Islet precursor cell (in vitro differentiated cells): ENCODE results near the gene MRPL12.
"Not testable (repeated sequence)": the region's sequence is repeated elsewhere in the genome, so short reads cannot be mapped to it uniquely, and the experiment has no call there.

Experiments
- DNase-seq: peaks from one replicate; pipeline ENCODE4 v3.0.0-alpha.2; 2018

MRPL12 gene

GRCh38 chr17:81717766-81718089 is 14.6 kb downstream of the MRPL12 start:
- DNase-seq = no peak

- DNase-seq = no peak
These were observed 16.5 kb downstream of the MRPL12 start for GRCh38 chr17:81719410-81720266.

GRCh38 chr17:81720267-81721071 is 17.3 kb downstream of the MRPL12 start:
- DNase-seq = peak; percentile 55

- peak; percentile 57 for DNase-seq
These were observed 19.3 kb downstream of the MRPL12 start for GRCh38 chr17:81722184-81723120.

GRCh38 chr17:81723651-81724209 is 20.6 kb downstream of the MRPL12 start:
- no peak for DNase-seq

- no peak for DNase-seq
These were observed 22.3 kb downstream of the MRPL12 start for GRCh38 chr17:81725439-81725838.

GRCh38 chr17:81726004-81726403 is 22.8 kb downstream of the MRPL12 start:
- DNase-seq = no peak

- no peak for DNase-seq
These were observed 24.3 kb downstream of the MRPL12 start for GRCh38 chr17:81727324-81728031.

GRCh38 chr17:81733507-81734404 is 30.6 kb downstream of the MRPL12 start:
- peak; percentile 94 for DNase-seq

GRCh38 chr17:81734405-81735263 is 31.5 kb downstream of the MRPL12 start:
- DNase-seq = no peak

- DNase-seq = peak; percentile 70
These were observed 32.3 kb downstream of the MRPL12 start for GRCh38 chr17:81735264-81736102.

GRCh38 chr17:81737947-81738800 is 35.0 kb downstream of the MRPL12 start:
- DNase-seq = peak; percentile 57

- DNase-seq = peak; percentile 60
These were observed 35.7 kb downstream of the MRPL12 start for GRCh38 chr17:81738801-81739393.

GRCh38 chr17:81739593-81739992 is 36.4 kb downstream of the MRPL12 start:
- DNase-seq = not testable (repeated sequence)

GRCh38 chr17:81740395-81740961 is 37.3 kb downstream of the MRPL12 start:
- peak; percentile 56 for DNase-seq

GRCh38 chr17:81741049-81741593 is 38.0 kb downstream of the MRPL12 start:
- DNase-seq = no peak
